HepG2 (cell line): ENCODE results near the gene DHTKD1. TPM values are rescaled to one million over a fixed set of nuclear protein-coding genes. Genes with fewer than 3 reads are reported as not detected.

Source experiments
- CHD4 ChIP-seq: fragments of 200-600 bp; sonication (generic); IDR thresholded peaks from 2 replicates; pipeline ENCODE4 v1.7.0; 2017; ENCODE audit warnings: mild to moderate bottlenecking, low read length, borderline replicate concordance
- GPN1 ChIP-seq: sonication (generic); formaldehyde crosslinking; IDR thresholded peaks from 2 replicates; pipeline ENCODE4 v1.5.1; 2020; ENCODE audit warnings: missing genetic modification reagents, borderline replicate concordance
- KLF15 ChIP-seq: sonication (generic); formaldehyde crosslinking; IDR thresholded peaks from 2 replicates; pipeline ENCODE4 v1.8.1; 2023; ENCODE audit warnings: borderline replicate concordance, mild to moderate bottlenecking, inconsistent platforms, missing genetic modification reagents, mixed read lengths
- ONECUT2 ChIP-seq: sonication (generic); formaldehyde crosslinking; IDR thresholded peaks from 2 replicates; pipeline ENCODE4 v1.4.0; 2020; ENCODE audit warnings: missing genetic modification reagents
- XRCC5 ChIP-seq: fragments of 200-400 bp; formaldehyde crosslinking; optimal IDR thresholded peaks from 2 replicates; pipeline ENCODE3; 2017; ENCODE audit warnings: mild to moderate bottlenecking, low read length
- ZNF136 ChIP-seq: sonication (generic); formaldehyde crosslinking; IDR thresholded peaks from 2 replicates; pipeline ENCODE4 v1.8.1; 2022; ENCODE audit warnings: low read depth, mild to moderate bottlenecking, moderate library complexity, missing genetic modification reagents
- ZNF367 ChIP-seq: sonication (generic); formaldehyde crosslinking; IDR thresholded peaks from 2 replicates; pipeline ENCODE4 v1.4.0; 2020; ENCODE audit warnings: missing genetic modification reagents, borderline replicate concordance
- ZNF607 ChIP-seq: sonication (generic); formaldehyde crosslinking; IDR thresholded peaks from 2 replicates; pipeline ENCODE4 v1.5.1; 2020; ENCODE audit warnings: missing genetic modification reagents, mild to moderate bottlenecking, borderline replicate concordance
- ZNF747 ChIP-seq: sonication (generic); formaldehyde crosslinking; IDR thresholded peaks from 2 replicates; pipeline ENCODE4 v1.8.1; 2023; ENCODE audit warnings: missing genetic modification reagents, mild to moderate bottlenecking, borderline replicate concordance
- polyA plus RNA-seq, 8 experiments: library from polyadenylated mRNA; depleted of rRNA in 3 of 8; stranded (reverse) in 7 of 8; unstranded in 1 of 8; fragments of >200 nt; fragmentation: Illumina TruSeq in 4 of 8; extraction: Trizol in 4 of 8; gene quantifications; 2 replicates each; pipeline versions ENCODE4 v1.2.1 to v1.2.3, GENCODE V29; 2011 to 2016; ENCODE audit warnings: low read depth in 4 of 8, missing spikeins in 1 of 8, mixed read lengths in 1 of 8; ENCODE audit not compliant: insufficient read depth in 1 of 8
- total RNA-seq, 5 experiments: library from RNA; depleted of rRNA; stranded (reverse); fragments of >200 nt; fragmentation: Illumina TruSeq; extraction: Trizol; gene quantifications; 2 replicates each; pipeline ENCODE4 v1.2.3, GENCODE V29; 2016; ENCODE audit warnings: low read depth in 1 of 5
- TF ChIP-seq, protein P1 (sequence below): IDR thresholded peaks from 2 replicates; pipeline ENCODE4 v1.6.1; 2018; ENCODE audit warnings: missing genetic modification reagents
- TF ChIP-seq, protein P2 (sequence below), 2 experiments: sonication (generic) in 1 of 2; formaldehyde crosslinking in 1 of 2; IDR thresholded peaks; 2 replicates each; pipeline versions ENCODE4 v1.4.0 to v1.6.1; 2016 to 2020; ENCODE audit warnings: borderline replicate concordance in 1 of 2, low read depth in 1 of 2, mild to moderate bottlenecking in 1 of 2, missing genetic modification reagents in 1 of 2
- TF ChIP-seq, protein P3 (sequence below): IDR thresholded peaks from 2 replicates; pipeline ENCODE4 v1.6.1; 2016; ENCODE audit warnings: low read depth, borderline replicate concordance
- TF ChIP-seq, protein P4 (sequence below): IDR thresholded peaks from 2 replicates; pipeline ENCODE4 v1.6.1; 2016; ENCODE audit warnings: low read depth, missing genetic modification reagents, missing compliant biosample characterization

DHTKD1 gene
- total and polyA plus RNA-seq, 2 of the 13 experiments (the other 11 are each of a cell fraction or from before 2014, with no cell fraction given), result 9.6 to 14.1 TPM

DNA sequence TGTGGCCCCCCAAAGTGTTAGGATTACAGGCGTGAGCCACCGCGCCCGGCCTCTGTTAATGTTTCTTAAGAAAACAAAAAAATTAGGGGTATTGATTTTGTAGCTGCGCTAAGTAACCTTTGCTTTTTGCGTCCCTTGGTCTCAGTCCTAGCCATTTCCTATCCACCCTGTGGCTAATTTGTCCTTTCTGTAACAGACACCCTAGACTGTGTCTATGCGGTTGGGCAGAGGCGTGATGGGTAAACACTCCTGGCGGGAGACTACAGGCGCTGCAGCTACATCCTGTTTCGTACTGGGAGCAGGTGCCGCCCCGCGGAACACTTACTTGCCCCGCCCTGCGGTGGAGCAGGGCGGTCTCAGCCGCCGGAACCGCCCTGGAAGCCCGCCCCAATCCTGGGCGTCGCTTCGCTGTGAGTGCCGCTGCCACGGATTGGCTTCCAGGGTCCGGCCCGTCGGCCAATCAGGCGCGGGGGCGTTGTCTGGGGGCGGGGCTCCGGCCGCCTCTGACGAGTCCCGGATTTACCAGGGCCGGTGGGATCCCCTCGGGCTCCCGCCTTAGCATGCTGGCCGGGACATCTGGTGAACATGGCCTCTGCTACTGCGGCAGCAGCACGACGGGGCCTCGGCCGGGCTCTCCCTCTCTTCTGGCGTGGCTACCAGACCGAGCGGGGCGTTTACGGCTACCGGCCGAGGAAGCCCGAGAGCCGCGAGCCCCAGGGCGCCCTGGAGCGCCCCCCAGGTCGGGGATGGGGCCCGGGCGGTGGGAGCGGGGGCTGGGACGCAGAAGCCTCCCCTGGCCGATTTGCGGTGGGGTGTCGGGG lies at the start of gene DHTKD1 (continued):
- TF ChIP-seq ZNF136 (CRISPR knock-in tag) (0 out of 2 replicates have a peak, but pooled peaks have one; percentile 35), CHD4 (no peak), XRCC5 (peak; percentile 58), KLF15 (peak; percentile 99; the same call in 1 of the 2 replicates), ZNF607 (peak; percentile 58; the same call in 1 of the 2 replicates), GPN1 (CRISPR knock-in tag) (no peak), ZNF367 (no peak), ONECUT2 (CRISPR knock-in tag) (0 out of 2 replicates have a peak, but pooled peaks have one; percentile 27), ZNF747 (peak; percentile 71; the same call in 1 of the 2 replicates)
- TF ChIP-seq, protein P1, sequence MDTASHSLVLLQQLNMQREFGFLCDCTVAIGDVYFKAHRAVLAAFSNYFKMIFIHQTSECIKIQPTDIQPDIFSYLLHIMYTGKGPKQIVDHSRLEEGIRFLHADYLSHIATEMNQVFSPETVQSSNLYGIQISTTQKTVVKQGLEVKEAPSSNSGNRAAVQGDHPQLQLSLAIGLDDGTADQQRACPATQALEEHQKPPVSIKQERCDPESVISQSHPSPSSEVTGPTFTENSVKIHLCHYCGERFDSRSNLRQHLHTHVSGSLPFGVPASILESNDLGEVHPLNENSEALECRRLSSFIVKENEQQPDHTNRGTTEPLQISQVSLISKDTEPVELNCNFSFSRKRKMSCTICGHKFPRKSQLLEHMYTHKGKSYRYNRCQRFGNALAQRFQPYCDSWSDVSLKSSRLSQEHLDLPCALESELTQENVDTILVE (CRISPR knock-in tag), result 0 out of 2 replicates have a peak, but pooled peaks have one; percentile 31
- TF ChIP-seq, protein P2, sequence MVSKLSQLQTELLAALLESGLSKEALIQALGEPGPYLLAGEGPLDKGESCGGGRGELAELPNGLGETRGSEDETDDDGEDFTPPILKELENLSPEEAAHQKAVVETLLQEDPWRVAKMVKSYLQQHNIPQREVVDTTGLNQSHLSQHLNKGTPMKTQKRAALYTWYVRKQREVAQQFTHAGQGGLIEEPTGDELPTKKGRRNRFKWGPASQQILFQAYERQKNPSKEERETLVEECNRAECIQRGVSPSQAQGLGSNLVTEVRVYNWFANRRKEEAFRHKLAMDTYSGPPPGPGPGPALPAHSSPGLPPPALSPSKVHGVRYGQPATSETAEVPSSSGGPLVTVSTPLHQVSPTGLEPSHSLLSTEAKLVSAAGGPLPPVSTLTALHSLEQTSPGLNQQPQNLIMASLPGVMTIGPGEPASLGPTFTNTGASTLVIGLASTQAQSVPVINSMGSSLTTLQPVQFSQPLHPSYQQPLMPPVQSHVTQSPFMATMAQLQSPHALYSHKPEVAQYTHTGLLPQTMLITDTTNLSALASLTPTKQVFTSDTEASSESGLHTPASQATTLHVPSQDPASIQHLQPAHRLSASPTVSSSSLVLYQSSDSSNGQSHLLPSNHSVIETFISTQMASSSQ (IDR thresholded peaks at IDR 0.05; ENCODE audit: low read depth), result no peak; the same call in 1 of the 2 replicates
- TF ChIP-seq, protein P2 (CRISPR knock-in tag; IDR thresholded peaks at IDR 0.05; ENCODE audit: borderline replicate concordance), result peak; percentile 62; the same call in 1 of the 2 replicates
- TF ChIP-seq, protein P3, sequence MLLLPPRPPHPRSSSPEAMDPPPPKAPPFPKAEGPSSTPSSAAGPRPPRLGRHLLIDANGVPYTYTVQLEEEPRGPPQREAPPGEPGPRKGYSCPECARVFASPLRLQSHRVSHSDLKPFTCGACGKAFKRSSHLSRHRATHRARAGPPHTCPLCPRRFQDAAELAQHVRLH (CRISPR knock-in tag), result peak; percentile 76; the same call in 1 of the 2 replicates
- TF ChIP-seq, protein P4, sequence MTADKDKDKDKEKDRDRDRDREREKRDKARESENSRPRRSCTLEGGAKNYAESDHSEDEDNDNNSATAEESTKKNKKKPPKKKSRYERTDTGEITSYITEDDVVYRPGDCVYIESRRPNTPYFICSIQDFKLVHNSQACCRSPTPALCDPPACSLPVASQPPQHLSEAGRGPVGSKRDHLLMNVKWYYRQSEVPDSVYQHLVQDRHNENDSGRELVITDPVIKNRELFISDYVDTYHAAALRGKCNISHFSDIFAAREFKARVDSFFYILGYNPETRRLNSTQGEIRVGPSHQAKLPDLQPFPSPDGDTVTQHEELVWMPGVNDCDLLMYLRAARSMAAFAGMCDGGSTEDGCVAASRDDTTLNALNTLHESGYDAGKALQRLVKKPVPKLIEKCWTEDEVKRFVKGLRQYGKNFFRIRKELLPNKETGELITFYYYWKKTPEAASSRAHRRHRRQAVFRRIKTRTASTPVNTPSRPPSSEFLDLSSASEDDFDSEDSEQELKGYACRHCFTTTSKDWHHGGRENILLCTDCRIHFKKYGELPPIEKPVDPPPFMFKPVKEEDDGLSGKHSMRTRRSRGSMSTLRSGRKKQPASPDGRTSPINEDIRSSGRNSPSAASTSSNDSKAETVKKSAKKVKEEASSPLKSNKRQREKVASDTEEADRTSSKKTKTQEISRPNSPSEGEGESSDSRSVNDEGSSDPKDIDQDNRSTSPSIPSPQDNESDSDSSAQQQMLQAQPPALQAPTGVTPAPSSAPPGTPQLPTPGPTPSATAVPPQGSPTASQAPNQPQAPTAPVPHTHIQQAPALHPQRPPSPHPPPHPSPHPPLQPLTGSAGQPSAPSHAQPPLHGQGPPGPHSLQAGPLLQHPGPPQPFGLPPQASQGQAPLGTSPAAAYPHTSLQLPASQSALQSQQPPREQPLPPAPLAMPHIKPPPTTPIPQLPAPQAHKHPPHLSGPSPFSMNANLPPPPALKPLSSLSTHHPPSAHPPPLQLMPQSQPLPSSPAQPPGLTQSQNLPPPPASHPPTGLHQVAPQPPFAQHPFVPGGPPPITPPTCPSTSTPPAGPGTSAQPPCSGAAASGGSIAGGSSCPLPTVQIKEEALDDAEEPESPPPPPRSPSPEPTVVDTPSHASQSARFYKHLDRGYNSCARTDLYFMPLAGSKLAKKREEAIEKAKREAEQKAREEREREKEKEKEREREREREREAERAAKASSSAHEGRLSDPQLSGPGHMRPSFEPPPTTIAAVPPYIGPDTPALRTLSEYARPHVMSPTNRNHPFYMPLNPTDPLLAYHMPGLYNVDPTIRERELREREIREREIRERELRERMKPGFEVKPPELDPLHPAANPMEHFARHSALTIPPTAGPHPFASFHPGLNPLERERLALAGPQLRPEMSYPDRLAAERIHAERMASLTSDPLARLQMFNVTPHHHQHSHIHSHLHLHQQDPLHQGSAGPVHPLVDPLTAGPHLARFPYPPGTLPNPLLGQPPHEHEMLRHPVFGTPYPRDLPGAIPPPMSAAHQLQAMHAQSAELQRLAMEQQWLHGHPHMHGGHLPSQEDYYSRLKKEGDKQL (CRISPR knock-in tag), result peak; percentile 21; the same call in 1 of the 2 replicates
